Uterus (tissue), 2 donors: Measurements from ENCODE around the gene RASL10B.

ENCODE experiments used
- POLR2A ChIP-seq, 2 donors: fragments of 450-650 bp; IDR thresholded peaks; one replicate each; pipeline ENCODE4 v1.6.1; 2016; ENCODE audit warnings: antibody characterized with exemption in 2 of 2, mild to moderate bottlenecking in 1 of 2, moderate library complexity in 1 of 2
- TF ChIP-seq, protein P1 (sequence below), 4 experiments: fragments of 200-600 bp in 2 of 4; fragments of 450-650 bp in 2 of 4; sonication (generic) in 2 of 4; IDR thresholded peaks; one replicate each; pipeline ENCODE4 v1.5.1; 2016 to 2019; ENCODE audit warnings: antibody characterized with exemption in 4 of 4, mild to moderate bottlenecking in 2 of 4, moderate library complexity in 1 of 4

DNA sequence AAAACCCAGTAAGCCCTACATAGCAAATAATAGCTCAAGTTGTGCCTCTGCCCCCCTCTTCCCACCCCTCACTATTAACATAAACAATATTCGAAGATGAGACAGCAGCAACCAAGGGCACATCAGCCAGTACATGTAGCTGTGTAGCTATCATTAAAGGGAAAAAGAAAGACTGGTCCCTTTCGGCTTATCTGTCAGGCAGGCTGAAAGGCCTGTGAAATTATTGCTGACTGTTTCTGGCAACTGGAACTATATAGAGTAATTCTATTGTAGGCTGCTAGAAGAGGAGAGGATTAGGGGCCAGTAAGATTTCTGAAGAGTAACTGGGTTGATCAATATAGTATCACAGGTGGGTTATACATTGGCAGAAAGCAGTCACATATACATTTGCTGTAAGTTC lies 36.5 kb upstream of the RASL10B start:
- TF ChIP-seq POLR2A (IDR thresholded peaks at IDR 0.05) = no peak
- TF ChIP-seq, protein P1, sequence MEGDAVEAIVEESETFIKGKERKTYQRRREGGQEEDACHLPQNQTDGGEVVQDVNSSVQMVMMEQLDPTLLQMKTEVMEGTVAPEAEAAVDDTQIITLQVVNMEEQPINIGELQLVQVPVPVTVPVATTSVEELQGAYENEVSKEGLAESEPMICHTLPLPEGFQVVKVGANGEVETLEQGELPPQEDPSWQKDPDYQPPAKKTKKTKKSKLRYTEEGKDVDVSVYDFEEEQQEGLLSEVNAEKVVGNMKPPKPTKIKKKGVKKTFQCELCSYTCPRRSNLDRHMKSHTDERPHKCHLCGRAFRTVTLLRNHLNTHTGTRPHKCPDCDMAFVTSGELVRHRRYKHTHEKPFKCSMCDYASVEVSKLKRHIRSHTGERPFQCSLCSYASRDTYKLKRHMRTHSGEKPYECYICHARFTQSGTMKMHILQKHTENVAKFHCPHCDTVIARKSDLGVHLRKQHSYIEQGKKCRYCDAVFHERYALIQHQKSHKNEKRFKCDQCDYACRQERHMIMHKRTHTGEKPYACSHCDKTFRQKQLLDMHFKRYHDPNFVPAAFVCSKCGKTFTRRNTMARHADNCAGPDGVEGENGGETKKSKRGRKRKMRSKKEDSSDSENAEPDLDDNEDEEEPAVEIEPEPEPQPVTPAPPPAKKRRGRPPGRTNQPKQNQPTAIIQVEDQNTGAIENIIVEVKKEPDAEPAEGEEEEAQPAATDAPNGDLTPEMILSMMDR (IDR thresholded peaks at IDR 0.05) = no peak
